ENCODE data around the gene TNS4. TPM values are rescaled to one million over a fixed set of nuclear protein-coding genes. Genes with fewer than 3 reads are reported as not detected.

The TNS4 gene
- total and polyA plus RNA-seq, 2 of the 4 experiments (the other 2 are of a cell fraction) = not detected

GRCh38 chr17:40491486-40491885, 9.9 kb downstream of the TNS4 start:
- no peaks in the 10 kb centered on the region for H4K20me1 ChIP-seq (ENCODE audit: insufficient read depth, low read length)
- peaks cover 30% of the 10 kb centered on the region for H3K9me1 ChIP-seq (ENCODE audit: insufficient read depth, low read length)
- H2BK15ac ChIP-seq (ENCODE audit: low read depth, low read length) = peak overlapping the region; percentile 78
- H2AFZ ChIP-seq (replicated peaks; ENCODE audit: low read length, poor library complexity) = no peak overlapping the region
- no peak overlapping the region for H3K4me3 ChIP-seq (ENCODE audit: insufficient read depth, low read depth, low read length)
- CTCF ChIA-PET = interaction anchor here (1.1 kb wide), 1 partner anchor 41 kb away, joined by 3 read pairs; no protein-coding TSS in a partner anchor
- H3K4me2 ChIP-seq (ENCODE audit: low read depth, low read length) = no peak overlapping the region
- H2AK5ac ChIP-seq (ENCODE audit: low read depth, low read length) = peak overlapping the region; percentile 33
- peak overlapping the region; percentile 79 for H4K5ac ChIP-seq (ENCODE audit: low read depth, low read length)
- whole genome bisulfite sequencing, 2 experiments (ENCODE audit: extremely low coverage in 2 of 2, insufficient read length in 1 of 2) = no CpG with 5 or more reads among the region's 7 CpGs
- no peak overlapping the region for H3K56ac ChIP-seq (ENCODE audit: extremely low read depth, insufficient read depth, low read length)
- H3K14ac ChIP-seq (replicated peaks; ENCODE audit: low read depth, low read length) = no peak overlapping the region; the same call in 1 of the 2 replicates
- in situ Hi-C loops (cut with MboI; ENCODE audit: low sequenced_read_pairs) (no loop called here), dilution Hi-C loops (cut with HindIII; ENCODE audit: low sequenced_read_pairs, unreplicated experiment) (no loop called here), intact Hi-C loops (cut with micrococcal nuclease) (no loop called here)
- peak overlapping the region; percentile 96 for H2BK120ac ChIP-seq (ENCODE audit: low read depth, low read length)
- no peak for TF ChIP-seq FOS (IDR thresholded peaks at IDR 0.05; ENCODE audit: low read depth, low read length)
- TF ChIP-seq ELK1 (IDR thresholded peaks at IDR 0.05; ENCODE audit: borderline replicate concordance, low read depth, low read length) = no peak
- no peak for TF ChIP-seq RFX5 (IDR thresholded peaks at IDR 0.05; ENCODE audit: low read depth, low read length)
- TF ChIP-seq RAD21 (IDR thresholded peaks at IDR 0.05; ENCODE audit: low read length) = no peak
- TF ChIP-seq MAZ (IDR thresholded peaks at IDR 0.05; ENCODE audit: borderline replicate concordance, low read depth, low read length) = no peak
- no peak for TF ChIP-seq POLR2A (IDR thresholded peaks at IDR 0.05; ENCODE audit: low read depth, low read length)
- no peak for TF ChIP-seq SMC3 (IDR thresholded peaks at IDR 0.05; ENCODE audit: low read depth, low read length)
- TF ChIP-seq MAFK (IDR thresholded peaks at IDR 0.05; ENCODE audit: low read depth, low read length) = no peak
- no peak for TF ChIP-seq BHLHE40 (IDR thresholded peaks at IDR 0.05; ENCODE audit: low read depth, low read length)
- TF ChIP-seq RCOR1 (IDR thresholded peaks at IDR 0.05; ENCODE audit: insufficient replicate concordance, low read length) = no peak
- TF ChIP-seq USF2 (IDR thresholded peaks at IDR 0.05; ENCODE audit: low read depth, low read length) = no peak
- no peak for TF ChIP-seq CEBPB (IDR thresholded peaks at IDR 0.05; ENCODE audit: low read depth, low read length)
- TF ChIP-seq MXI1 (IDR thresholded peaks at IDR 0.05; ENCODE audit: borderline replicate concordance, low read depth, low read length) = no peak
- no peak for TF ChIP-seq NFE2L2 (IDR thresholded peaks at IDR 0.05; ENCODE audit: low read depth, low read length)
- no peak for TF ChIP-seq CHD1 (IDR thresholded peaks at IDR 0.05; ENCODE audit: low read depth, low read length)
- TF ChIP-seq CTCF (conservative IDR thresholded peaks at IDR 0.05; ENCODE audit: low read depth, low read length) = no peak
- H2BK5ac ChIP-seq (ENCODE audit: low read depth, low read length, poor library complexity, severe bottlenecking) = peak overlapping the region; percentile 74
- peak overlapping the region; percentile 76; the same call in 1 of the 2 replicates for H4K91ac ChIP-seq (ENCODE audit: insufficient read depth, low read depth, low read length)
- DNase-seq = no peak
- no peaks in the 10 kb centered on the region for H3K9me3 ChIP-seq (ENCODE audit: control insufficient read depth, insufficient read depth, low read length)
- peak overlapping the region; percentile 97 for H3K4ac ChIP-seq (ENCODE audit: low read depth, low read length)
- POLR2A ChIA-PET (ENCODE audit: unreplicated experiment) = no interaction called here
- no peaks in the 10 kb centered on the region for H3K27me3 ChIP-seq (ENCODE audit: control insufficient read depth, insufficient read depth, low read length)
- H4K8ac ChIP-seq (ENCODE audit: low read depth in 2 of 2, low read length in 2 of 2) = peak overlapping the region; percentile 87 to 97; a peak in 2 of 4 replicates
- no peak overlapping the region for H3K27ac ChIP-seq (ENCODE audit: insufficient read depth, low read length)
- H3K36me3 ChIP-seq (ENCODE audit: control insufficient read depth, insufficient read depth, low read length) = no peaks in the 10 kb centered on the region
- H2AK9ac ChIP-seq (replicated peaks; ENCODE audit: low read depth, low read length, poor library complexity) = no peak overlapping the region
- no peak overlapping the region for H3K9ac ChIP-seq (ENCODE audit: low read depth, low read length)
- no peak overlapping the region for H3K23ac ChIP-seq (ENCODE audit: low read depth, low read length)
- peak overlapping the region; percentile 88 for H2BK20ac ChIP-seq (ENCODE audit: low read depth, low read length)
- BruUV-seq (replicated peaks) = no TSS peak
- peaks cover 0 to 13% of the 10 kb centered on the region in 2 experiments; a peak in 3 of 4 replicates for H3K79me1 ChIP-seq (ENCODE audit: low read depth in 1 of 2, low read length in 2 of 2)
- H3K18ac ChIP-seq (ENCODE audit: low read depth, low read length) = peak overlapping the region; percentile 59
- ATAC-seq (ENCODE audit: low read depth) = no peak
- H3K4me1 ChIP-seq (ENCODE audit: control insufficient read depth, insufficient read depth, low read length) = peaks cover 35% of the 10 kb centered on the region
